CD8-positive, alpha-beta memory T cell (primary cell): ENCODE measurements around the gene C14orf93. TPM values are rescaled to one million over a fixed set of nuclear protein-coding genes. Genes with fewer than 3 reads are reported as not detected.

ENCODE experiments used
- CTCF ChIA-PET: fragments of 350-600 bp; sonication (Branson Sonifier 250); formaldehyde crosslinking; loops from one replicate; lab custom pipeline; 2021; ENCODE audit warnings: antibody characterized with exemption; lab: Charles Lee
- POLR2A ChIA-PET: fragments of 350-600 bp; sonication (Branson Sonifier 250); formaldehyde crosslinking; loops from one replicate; lab custom pipeline; 2021; ENCODE audit warnings: antibody characterized with exemption; lab: Charles Lee
- DNase-seq, 5 donors: peaks; one replicate each; pipeline versions ENCODE4 v3.0.0 to v3.0.0-alpha.2; 2020 to 2022; ENCODE audit warnings: mixed read lengths in 1 of 5
- H3K27ac ChIP-seq: one replicate; pipeline ENCODE4 v1.7.0; 2013; ENCODE audit warnings: low read depth, mild to moderate bottlenecking, low read length, moderate library complexity
- H3K27me3 ChIP-seq: 2 replicates; pipeline ENCODE4 v1.7.0; 2013; ENCODE audit warnings: low read length, mild to moderate bottlenecking; ENCODE audit not compliant: insufficient read depth, poor library complexity, severe bottlenecking
- H3K36me3 ChIP-seq: 2 replicates; pipeline ENCODE4 v1.7.0; 2013; ENCODE audit warnings: mild to moderate bottlenecking, low read length, moderate library complexity; ENCODE audit not compliant: insufficient read depth
- H3K4me1 ChIP-seq: 2 replicates; pipeline ENCODE4 v1.7.0; 2013; ENCODE audit warnings: mild to moderate bottlenecking, low read length, moderate library complexity; ENCODE audit not compliant: insufficient read depth
- H3K4me3 ChIP-seq: 2 replicates; pipeline ENCODE4 v1.7.0; 2013; ENCODE audit warnings: mild to moderate bottlenecking, low read length
- H3K9me3 ChIP-seq: 2 replicates; pipeline ENCODE4 v1.7.0; 2013; ENCODE audit warnings: mild to moderate bottlenecking, low read length
- H3K27ac Mint-ChIP-seq, 8 donors: one replicate each; pipeline ENCODE4 v1.8.0; 2020 to 2021; ENCODE audit warnings: mixed read lengths in 8 of 8, mild to moderate bottlenecking in 6 of 8, inconsistent platforms in 3 of 8, moderate library complexity in 3 of 8
- H3K27me3 Mint-ChIP-seq, 2 donors: one replicate each; pipeline ENCODE4 v1.8.0; 2020 to 2021; ENCODE audit warnings: mixed read lengths in 2 of 2, mild to moderate bottlenecking in 1 of 2, moderate library complexity in 1 of 2
- H3K36me3 Mint-ChIP-seq, 3 donors: one replicate each; pipeline ENCODE4 v1.8.0; 2020 to 2021; ENCODE audit warnings: mixed read lengths in 3 of 3, inconsistent platforms in 1 of 3, mild to moderate bottlenecking in 1 of 3
- H3K4me1 Mint-ChIP-seq, 3 donors: one replicate each; pipeline ENCODE4 v1.8.0; 2020 to 2021; ENCODE audit warnings: mixed read lengths in 3 of 3, inconsistent platforms in 1 of 3, mild to moderate bottlenecking in 1 of 3
- H3K4me3 Mint-ChIP-seq, 7 donors: one replicate each; pipeline ENCODE4 v1.8.0; 2020 to 2021; ENCODE audit warnings: mixed read lengths in 7 of 7, mild to moderate bottlenecking in 6 of 7, moderate library complexity in 4 of 7, inconsistent platforms in 2 of 7
- H3K9me3 Mint-ChIP-seq, 5 donors: one replicate each; pipeline ENCODE4 v1.8.0; 2020 to 2022; ENCODE audit warnings: mixed read lengths in 5 of 5, mild to moderate bottlenecking in 3 of 5, moderate library complexity in 2 of 5, inconsistent platforms in 1 of 5
- polyA plus RNA-seq: library from polyadenylated mRNA; unstranded; fragments of 300-500 nt; fragmentation: Illumina TruSeq; gene quantifications from one replicate; pipeline ENCODE4 v1.2.3, GENCODE V29; 2021
- total RNA-seq, 2 experiments: library from RNA; stranded (reverse); gene quantifications; one replicate each; pipeline ENCODE4 v1.2.3, GENCODE V29; 2021

The C14orf93 gene
- total and polyA plus RNA-seq, 3 experiments from 2014 or later: 5.8 to 8.3 (median 7.5) TPM

DNA sequence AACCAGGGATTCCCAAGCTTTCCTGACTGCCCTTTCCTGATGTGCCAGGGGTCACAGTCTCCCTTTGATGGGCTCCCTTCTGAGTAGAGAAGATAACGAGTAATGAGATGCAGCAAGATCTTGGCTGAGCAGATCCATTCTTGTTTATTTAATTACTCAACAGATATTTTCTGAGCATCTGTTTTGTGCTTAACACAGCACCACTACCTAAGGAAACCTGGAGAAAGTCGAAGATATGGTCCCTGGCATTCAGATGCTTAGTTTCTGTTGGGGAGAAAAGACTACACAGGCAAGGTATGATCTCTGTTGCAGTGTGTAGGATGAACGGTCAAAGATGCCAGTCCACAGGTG is 31.5 kb downstream of the C14orf93 start:
- H3K36me3 ChIP-seq: no peaks in the 10 kb centered on the region
- peaks cover 0 to 13% of the 10 kb centered on the region in 2 donors for H3K27me3 Mint-ChIP-seq
- H3K4me3 Mint-ChIP-seq: peak overlapping the region in 1 of 7 donors; percentile 44
- no peaks in the 10 kb centered on the region for H3K9me3 Mint-ChIP-seq
- no peak overlapping the region for H3K27ac ChIP-seq
- ChIA-PET CTCF (interaction anchor here (1.0 to 27.9 kb wide), 4 partner anchors 9 to 80 kb away, joined by 3 to 732 read pairs (median 20); partner anchors contain the start of gene CDH24), POLR2A (no interaction called here)
- no peaks in the 10 kb centered on the region for H3K9me3 ChIP-seq
- no peak for DNase-seq
- H3K27ac Mint-ChIP-seq: no peak overlapping the region
- H3K36me3 Mint-ChIP-seq: no peaks in the 10 kb centered on the region
- H3K4me1 Mint-ChIP-seq: peaks cover 3 to 7% (median 5%) of the 10 kb centered on the region in 3 donors
- H3K27me3 ChIP-seq: no peaks in the 10 kb centered on the region
- no peak overlapping the region for H3K4me3 ChIP-seq
- peaks cover 18% of the 10 kb centered on the region for H3K4me1 ChIP-seq

DNA sequence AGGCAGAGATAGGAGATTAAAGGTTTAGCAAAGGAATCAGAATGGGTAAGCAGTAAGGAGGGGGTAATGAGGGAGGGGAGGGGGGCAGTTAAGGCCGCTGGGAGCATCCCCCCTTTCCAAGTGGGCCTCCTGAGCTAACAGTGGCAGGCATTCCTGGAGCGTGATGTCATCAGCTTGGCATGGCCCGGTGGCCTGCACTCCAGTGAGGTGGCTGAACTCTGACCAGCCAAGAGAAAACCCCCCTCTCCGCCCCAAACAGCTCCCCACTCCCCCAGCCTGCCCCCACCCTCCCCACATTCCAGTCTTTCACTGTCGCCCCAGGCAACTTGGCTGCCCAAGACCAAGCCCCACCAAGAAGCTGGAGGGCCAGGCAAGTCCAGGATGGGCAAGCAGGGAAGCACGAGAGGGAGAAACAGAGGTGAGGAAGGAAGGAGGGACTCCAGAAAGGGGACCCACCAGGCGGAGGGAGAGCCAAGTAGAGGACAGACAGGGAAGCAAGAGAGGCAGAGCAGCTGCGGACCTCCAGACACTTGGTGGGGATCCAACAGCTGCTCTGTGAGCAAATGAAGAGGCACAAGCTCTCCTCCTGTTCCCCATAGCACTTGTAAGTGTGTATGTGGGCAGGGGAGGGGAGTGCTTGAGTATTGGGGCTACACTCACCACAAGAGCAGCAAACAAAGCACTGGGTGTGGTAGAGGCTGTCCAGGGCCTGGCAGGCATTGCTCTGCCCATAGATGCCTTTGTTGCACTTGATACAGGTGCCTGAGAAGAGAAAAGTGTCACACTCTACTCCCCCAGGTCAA is 32.1 kb downstream of the C14orf93 start:
- H3K9me3 Mint-ChIP-seq: no peaks in the 10 kb centered on the region
- Histone ChIP-seq H3K27me3 (no peaks in the 10 kb centered on the region), H3K9me3 (no peaks in the 10 kb centered on the region), H3K4me3 (no peak overlapping the region), H3K4me1 (peaks cover 13% of the 10 kb centered on the region), H3K36me3 (no peaks in the 10 kb centered on the region), H3K27ac (no peak overlapping the region)
- no peak for DNase-seq
- H3K27ac Mint-ChIP-seq: peak overlapping the region in 1 of 8 donors; percentile 33
- H3K4me1 Mint-ChIP-seq: peaks cover 3 to 7% (median 5%) of the 10 kb centered on the region in 3 donors
- H3K27me3 Mint-ChIP-seq: peaks cover 0 to 14% of the 10 kb centered on the region in 2 donors
- H3K36me3 Mint-ChIP-seq: no peaks in the 10 kb centered on the region
- POLR2A ChIA-PET: interaction anchor here (0.6 kb wide), 1 partner anchor 89 kb away, joined by 3 read pairs; no protein-coding TSS in a partner anchor
- peak overlapping the region in 1 of 7 donors; percentile 44 for H3K4me3 Mint-ChIP-seq
- CTCF ChIA-PET: interaction anchor here (0.7 to 27.9 kb wide), 6 partner anchors 9 to 81 kb away, joined by 3 to 732 read pairs (median 4); partner anchors contain the start of gene CDH24

DNA sequence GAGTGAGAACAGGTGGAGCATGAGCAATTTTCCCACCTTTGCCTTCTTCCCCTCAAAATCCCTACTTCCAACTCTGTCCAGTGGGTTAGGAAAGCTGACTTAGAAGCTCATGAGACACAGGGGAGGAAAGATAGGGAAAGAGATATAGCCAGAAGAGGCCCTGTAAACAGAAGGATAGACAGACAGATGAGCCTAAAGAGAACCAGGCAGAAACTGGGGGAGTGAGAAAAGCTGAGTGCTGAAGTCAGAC is 32.6 kb downstream of the C14orf93 start:
- no peaks in the 10 kb centered on the region for H3K36me3 ChIP-seq
- POLR2A ChIA-PET: interaction anchor here (0.6 kb wide), 1 partner anchor 89 kb away, joined by 3 read pairs; no protein-coding TSS in a partner anchor
- peaks cover 13% of the 10 kb centered on the region for H3K4me1 ChIP-seq
- no peaks in the 10 kb centered on the region for H3K27me3 ChIP-seq
- H3K9me3 ChIP-seq: no peaks in the 10 kb centered on the region
- H3K4me3 ChIP-seq: no peak overlapping the region
- Mint-ChIP-seq H3K4me1 (peaks cover 3 to 7% (median 5%) of the 10 kb centered on the region in 3 donors), H3K27me3 (peaks cover 0 to 14% of the 10 kb centered on the region in 2 donors), H3K4me3 (peak overlapping the region in 2 of 7 donors; percentile 1 to 7), H3K36me3 (no peaks in the 10 kb centered on the region), H3K27ac (no peak overlapping the region), H3K9me3 (no peaks in the 10 kb centered on the region)
- CTCF ChIA-PET: interaction anchor here (0.7 to 27.9 kb wide), 6 partner anchors 10 to 82 kb away, joined by 3 to 732 read pairs (median 4); partner anchors contain the start of gene CDH24
- H3K27ac ChIP-seq: no peak overlapping the region
- no peak for DNase-seq

DNA sequence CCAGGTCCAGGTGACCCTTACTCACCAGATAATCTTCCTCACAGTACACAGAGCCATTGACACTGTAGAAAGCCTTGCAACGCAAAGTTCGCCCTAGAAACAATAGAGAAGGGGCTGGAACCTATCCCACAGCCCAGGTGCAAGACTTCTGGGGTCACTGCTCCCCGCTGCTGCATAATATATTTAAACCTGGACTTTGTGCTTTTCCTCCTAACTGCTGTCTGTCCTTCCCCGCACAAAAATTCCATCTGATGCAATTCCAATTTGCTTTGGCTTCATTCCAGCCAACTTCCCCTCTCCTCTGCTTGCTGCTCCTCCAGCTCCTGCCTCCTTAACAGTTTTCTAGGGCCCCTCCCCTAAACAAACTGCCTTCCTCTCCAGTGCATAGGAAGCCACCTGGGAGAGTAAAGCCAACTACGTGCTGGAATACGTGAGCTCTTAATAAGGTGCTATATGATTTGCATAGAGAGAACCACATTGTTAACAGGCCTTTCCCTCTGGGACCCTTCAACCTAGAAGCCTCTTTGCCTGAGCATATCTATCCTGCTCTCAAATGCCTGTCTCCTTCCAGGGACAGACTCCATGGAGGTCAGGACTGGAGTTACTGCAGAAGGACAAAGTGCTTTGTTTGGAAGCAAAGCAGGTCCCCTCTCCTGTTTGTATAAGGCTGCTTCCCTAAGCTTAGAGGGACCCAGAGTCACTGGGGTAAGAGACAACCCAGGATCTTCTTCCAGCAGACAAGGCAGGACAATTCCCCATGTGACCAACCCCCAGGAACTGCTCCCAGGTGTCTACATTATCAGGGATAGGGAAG is 33.1 kb downstream of the C14orf93 start:
- Mint-ChIP-seq H3K27ac (peak overlapping the region in 1 of 8 donors; percentile 81), H3K27me3 (peaks cover 0 to 14% of the 10 kb centered on the region in 2 donors), H3K4me3 (no peak overlapping the region), H3K36me3 (no peaks in the 10 kb centered on the region), H3K4me1 (peaks cover 3 to 7% (median 5%) of the 10 kb centered on the region in 3 donors), H3K9me3 (no peaks in the 10 kb centered on the region)
- Histone ChIP-seq H3K9me3 (no peaks in the 10 kb centered on the region), H3K27ac (no peak overlapping the region), H3K4me3 (no peak overlapping the region), H3K36me3 (no peaks in the 10 kb centered on the region), H3K4me1 (peaks cover 13% of the 10 kb centered on the region), H3K27me3 (no peaks in the 10 kb centered on the region)
- DNase-seq: no peak
- POLR2A ChIA-PET: no interaction called here
- CTCF ChIA-PET: interaction anchor here (0.7 to 27.9 kb wide), 7 partner anchors 11 to 407 kb away, joined by 3 to 732 read pairs (median 3); partner anchors contain the start of gene CDH24

DNA sequence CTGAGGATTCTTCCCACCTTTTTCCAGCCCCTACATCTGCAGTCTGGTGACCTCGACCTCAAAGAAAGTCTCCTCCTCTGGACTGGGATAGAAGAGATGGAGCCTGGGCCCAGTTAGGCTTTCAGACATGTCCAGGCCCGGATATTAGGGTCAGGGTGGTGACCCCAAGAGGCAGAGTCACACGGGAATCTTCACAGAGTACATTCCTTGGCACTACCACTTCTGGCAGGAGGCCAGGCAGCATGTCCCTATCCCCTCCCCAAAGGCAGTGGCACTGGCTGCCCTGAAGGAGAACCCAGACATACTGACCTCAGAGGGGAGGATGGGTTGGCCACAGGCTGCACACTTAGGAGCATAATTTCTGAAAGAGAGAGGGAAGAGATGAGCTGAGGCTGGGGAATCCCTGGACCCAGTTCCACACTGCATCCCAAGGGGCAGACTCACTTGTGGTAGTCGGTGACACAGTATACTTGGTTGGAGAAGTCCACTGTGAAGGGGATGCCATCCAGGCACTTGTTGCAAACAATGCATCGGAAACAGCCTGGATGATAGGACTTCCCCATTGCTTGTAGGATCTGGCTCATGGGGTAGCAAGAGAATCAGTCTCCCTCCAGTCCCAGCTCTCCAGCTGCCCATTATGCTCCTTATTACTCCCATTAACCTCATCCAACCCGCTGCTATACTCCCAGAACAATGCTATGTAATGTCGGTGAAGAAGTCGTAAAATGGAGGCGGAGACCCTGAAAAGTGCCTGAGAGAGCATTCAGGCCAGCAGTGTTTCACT is 35.2 kb downstream of the C14orf93 start:
- DNase-seq: no peak
- CTCF ChIA-PET: interaction anchor here (0.6 to 27.9 kb wide), 8 partner anchors 10 to 84 kb away, joined by 3 to 732 read pairs (median 21); partner anchors contain the start of genes AJUBA, CDH24 and HAUS4
- Histone ChIP-seq H3K27me3 (no peaks in the 10 kb centered on the region), H3K27ac (no peak overlapping the region), H3K36me3 (no peaks in the 10 kb centered on the region), H3K4me3 (no peak overlapping the region), H3K9me3 (no peaks in the 10 kb centered on the region), H3K4me1 (no peaks in the 10 kb centered on the region)
- Mint-ChIP-seq H3K4me3 (no peak overlapping the region), H3K36me3 (no peaks in the 10 kb centered on the region), H3K9me3 (no peaks in the 10 kb centered on the region), H3K27ac (peak overlapping the region in 1 of 8 donors; percentile 11), H3K4me1 (no peaks in the 10 kb centered on the region), H3K27me3 (peaks cover 3 to 5% of the 10 kb centered on the region in 2 donors)
- POLR2A ChIA-PET: no interaction called here

DNA sequence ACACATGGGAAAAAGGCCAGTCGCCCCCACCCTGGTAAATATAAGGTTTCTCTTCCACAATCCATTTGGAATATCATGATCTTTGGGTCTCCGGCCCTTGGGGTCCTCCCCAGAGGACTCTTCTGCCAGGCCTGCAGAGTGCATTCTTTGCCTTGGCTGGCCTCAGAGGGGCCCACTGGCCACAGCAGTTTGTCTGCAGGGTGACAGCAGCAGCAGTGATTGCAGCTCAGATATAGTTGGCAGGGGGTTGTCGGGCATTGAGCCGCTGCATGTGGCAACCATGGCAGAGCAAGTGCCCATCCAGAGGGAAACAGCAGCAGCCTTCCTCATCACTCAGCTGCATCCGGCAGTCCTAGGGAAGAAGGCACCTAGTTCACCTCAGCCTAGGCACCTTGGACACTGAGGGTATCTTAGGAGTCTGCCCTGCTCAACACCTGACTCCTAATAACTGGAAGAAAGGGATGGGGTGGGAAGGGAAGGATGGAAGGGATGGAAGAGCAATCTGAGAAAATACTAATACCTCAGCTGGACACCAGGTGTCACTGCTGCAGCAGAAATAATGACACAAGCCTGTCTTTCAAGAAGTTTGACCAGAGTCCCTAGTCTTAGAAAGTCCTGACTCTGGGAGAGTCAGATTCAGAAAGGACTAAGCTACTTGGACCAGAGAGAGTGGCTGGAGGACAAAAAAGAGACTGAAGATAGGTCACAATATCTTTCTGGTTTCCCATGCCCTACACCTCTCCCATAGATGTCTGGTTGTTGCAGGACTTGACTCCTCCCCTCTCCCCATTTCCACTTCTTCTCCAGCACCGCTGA is 36.5 kb downstream of the C14orf93 start:
- H3K27me3 Mint-ChIP-seq: peaks cover 3 to 9% of the 10 kb centered on the region in 2 donors
- Histone ChIP-seq H3K4me3 (no peak overlapping the region), H3K9me3 (no peaks in the 10 kb centered on the region), H3K27me3 (peaks cover 4% of the 10 kb centered on the region), H3K36me3 (no peaks in the 10 kb centered on the region), H3K27ac (no peak overlapping the region), H3K4me1 (no peaks in the 10 kb centered on the region)
- peaks cover 0 to 2% (median 0%) of the 10 kb centered on the region in 3 donors for H3K36me3 Mint-ChIP-seq
- H3K4me1 Mint-ChIP-seq: no peaks in the 10 kb centered on the region
- POLR2A ChIA-PET: interaction anchor here (0.6 to 1.1 kb wide), 2 partner anchors 9 to 17 kb away, joined by 3 read pairs; partner anchors contain the start of gene HAUS4
- H3K4me3 Mint-ChIP-seq: peak overlapping the region in 1 of 7 donors; percentile 32
- H3K27ac Mint-ChIP-seq: peak overlapping the region in 1 of 8 donors; percentile 31
- CTCF ChIA-PET: interaction anchor here (1.0 to 27.9 kb wide), 18 partner anchors 10 to 412 kb away, joined by 3 to 732 read pairs (median 4); partner anchors contain the start of genes AJUBA, CDH24, HAUS4 and PRMT5
- no peaks in the 10 kb centered on the region for H3K9me3 Mint-ChIP-seq
- peak in 3 of 5 donors; percentile 27 to 53 (median 34) for DNase-seq
